NCI-H2196 treated with DMSO at 0.1 percent for 48 hours (cell line): Measurements from ENCODE around the gene TBL1X.
"Not testable (repeated sequence)": the region's sequence is repeated elsewhere in the genome, so short reads cannot be mapped to it uniquely, and the experiment has no call there.

Experiments used
- DNase-seq: peaks from one replicate; lab custom pipeline; 2025; ENCODE audit not compliant: unreplicated experiment; lab: John Stamatoyannopoulos, UW

Gene TBL1X

GRCh38 chrX:9533611-9534010, 68.8 kb downstream of the TBL1X start:
- DNase-seq = no peak

- no peak for DNase-seq
Measured at GRCh38 chrX:9534686-9535085, 69.8 kb downstream of the TBL1X start.

GRCh38 chrX:9535101-9535500, 70.2 kb downstream of the TBL1X start:
- no peak for DNase-seq

GRCh38 chrX:9536156-9536555, 71.3 kb downstream of the TBL1X start:
- not testable (repeated sequence) for DNase-seq

GRCh38 chrX:9537781-9538180, 72.9 kb downstream of the TBL1X start:
- no peak for DNase-seq

GRCh38 chrX:9538544-9539045, 73.7 kb downstream of the TBL1X start:
- peak; percentile 61 for DNase-seq

- DNase-seq = no peak
Measured at GRCh38 chrX:9539605-9540387, 74.9 kb downstream of the TBL1X start.

GRCh38 chrX:9542106-9542760, 77.4 kb downstream of the TBL1X start:
- DNase-seq = no peak

GRCh38 chrX:9542761-9543111, 77.9 kb downstream of the TBL1X start:
- no peak for DNase-seq

- no peak for DNase-seq
Measured at GRCh38 chrX:9555354-9555753, 90.5 kb downstream of the TBL1X start.

- no peak for DNase-seq
Measured at GRCh38 chrX:9557091-9557490, 92.2 kb downstream of the TBL1X start.

GRCh38 chrX:9557521-9557920, 92.7 kb downstream of the TBL1X start:
- DNase-seq = no peak

GRCh38 chrX:9558615-9559014, 93.8 kb downstream of the TBL1X start:
- no peak for DNase-seq

- no peak for DNase-seq
Measured at GRCh38 chrX:9560219-9560618, 95.4 kb downstream of the TBL1X start.

- DNase-seq = no peak
Measured at GRCh38 chrX:9561199-9561598, 96.3 kb downstream of the TBL1X start.

GRCh38 chrX:9562851-9563250, 98.0 kb downstream of the TBL1X start:
- no peak for DNase-seq

- peak; percentile 19 for DNase-seq
Measured at GRCh38 chrX:9566150-9566621, 101.3 kb downstream of the TBL1X start.

GRCh38 chrX:9569876-9570301, 105.0 kb downstream of the TBL1X start:
- DNase-seq = no peak

- peak; percentile 33 for DNase-seq
Measured at GRCh38 chrX:9573282-9574106, 108.6 kb downstream of the TBL1X start.

GRCh38 chrX:9576059-9576458, 111.2 kb downstream of the TBL1X start:
- DNase-seq = no peak

GRCh38 chrX:9577555-9577954, 112.7 kb downstream of the TBL1X start:
- no peak for DNase-seq
